T-cell (primary cell): Measurements from ENCODE around the gene CRIP1. TPM values are rescaled to one million over a fixed set of nuclear protein-coding genes. Genes with fewer than 3 reads are reported as not detected.

ENCODE experiments used
- ATAC-seq, 4 experiments: fragments of 200-7000 bp in 3 of 4; fragments of 150-1000 bp in 1 of 4; cut with Tn5 transposase; replicated peaks in 1 of 4; 1 replicate in 3 of 4; 2 replicates in 1 of 4; pipeline ENCODE4 v1.10.0; 2021; ENCODE audit warnings: moderate library complexity in 3 of 4, mild to moderate bottlenecking in 2 of 4, moderate number of reproducible peaks in 1 of 4
- CTCF ChIA-PET, 2 donors: fragments of 300-600 bp; sonication (Branson Sonifier 250); formaldehyde crosslinking; loops; one replicate each; lab custom pipeline; 2022; ENCODE audit warnings: antibody characterized with exemption in 2 of 2; lab: Charles Lee
- POLR2A ChIA-PET, 2 donors: fragments of 300-600 bp; sonication (Branson Sonifier 250); formaldehyde crosslinking; loops; one replicate each; lab custom pipeline; 2022; ENCODE audit warnings: antibody characterized with exemption in 2 of 2; lab: Charles Lee
- DNase-seq, 35 experiments: peaks; one replicate each; pipeline versions ENCODE4 v3.0.0 to v3.0.0-alpha.2; 2013 to 2023
- H3K27ac ChIP-seq: one replicate; pipeline ENCODE4 v1.5.1; 2013; ENCODE audit warnings: low read length
- H3K27me3 ChIP-seq, 2 experiments: replicated peaks in 1 of 2; 1 replicate in 1 of 2; 2 replicates in 1 of 2; pipeline versions ENCODE4 v1.6.1 to v1.7.0; 2013; ENCODE audit warnings: low read length in 1 of 2, mixed read lengths in 1 of 2; ENCODE audit not compliant: control insufficient read depth in 2 of 2, insufficient read depth in 2 of 2; ENCODE audit errors: extremely low read depth in 1 of 2
- H3K36me3 ChIP-seq, 2 donors: 1 replicate in 1 of 2; 2 replicates in 1 of 2; pipeline versions ENCODE4 v1.6.1 to v1.7.0; 2013; ENCODE audit warnings: low read length in 1 of 2; ENCODE audit not compliant: control insufficient read depth in 2 of 2, insufficient read depth in 1 of 2; ENCODE audit errors: extremely low read depth in 1 of 2
- H3K4me1 ChIP-seq, 2 experiments: 1 replicate in 1 of 2; 2 replicates in 1 of 2; pipeline versions ENCODE4 v1.6.1 to v1.7.0; 2013; ENCODE audit warnings: low read length in 2 of 2, mixed read lengths in 1 of 2; ENCODE audit not compliant: insufficient read depth in 2 of 2, control insufficient read depth in 1 of 2; ENCODE audit errors: extremely low read depth in 1 of 2
- H3K4me3 ChIP-seq, 2 donors: 1 replicate in 1 of 2; 2 replicates in 1 of 2; pipeline versions ENCODE4 v1.5.1 to v1.7.0; 2013; ENCODE audit warnings: mild to moderate bottlenecking in 2 of 2, low read length in 1 of 2, moderate library complexity in 1 of 2; ENCODE audit not compliant: control insufficient read depth in 1 of 2; ENCODE audit errors: extremely low read depth in 1 of 2
- H3K9me3 ChIP-seq: 2 replicates; pipeline ENCODE4 v1.7.0; 2013
- H3K27ac Mint-ChIP-seq, 2 donors: one replicate each; pipeline ENCODE4 v1.8.0; 2020 to 2021; ENCODE audit warnings: mild to moderate bottlenecking in 2 of 2, mixed read lengths in 2 of 2
- H3K27me3 Mint-ChIP-seq, 2 donors: one replicate each; pipeline ENCODE4 v1.8.0; 2021 to 2022; ENCODE audit warnings: mixed read lengths in 2 of 2
- H3K36me3 Mint-ChIP-seq: one replicate; pipeline ENCODE4 v1.8.0; 2021; ENCODE audit warnings: mixed read lengths
- H3K4me1 Mint-ChIP-seq, 3 donors: one replicate each; pipeline ENCODE4 v1.8.0; 2020 to 2022; ENCODE audit warnings: mixed read lengths in 3 of 3, mild to moderate bottlenecking in 1 of 3
- H3K4me3 Mint-ChIP-seq, 3 donors: one replicate each; pipeline ENCODE4 v1.8.0; 2020 to 2022; ENCODE audit warnings: mild to moderate bottlenecking in 3 of 3, mixed read lengths in 3 of 3, moderate library complexity in 3 of 3
- H3K9me3 Mint-ChIP-seq, 3 donors: one replicate each; pipeline ENCODE4 v1.8.0; 2020 to 2022; ENCODE audit warnings: mixed read lengths in 3 of 3
- WGBS: methylation state at CpG from one replicate; pipeline ENCODE4 v1.1.5; 2013; ENCODE audit warnings: missing lambda C conversion rate; ENCODE audit not compliant: insufficient coverage; 5-methylcytosine and 5-hydroxymethylcytosine counted together
- total RNA-seq, 35 experiments: library from RNA in 6 of 35; stranded (reverse) in 6 of 35; fragments of 120-200 nt in 1 of 35; gene quantifications; one replicate each; pipeline versions ENCODE4 v1.2.1 to v1.2.4 and lab custom pipeline; 2013 to 2026

The CRIP1 gene
- total RNA-seq, 5 donors from 2014 or later (not counting 1 experiment from before 2014, with no cell fraction given): 224 to 477 (median 329) TPM

- ChIA-PET POLR2A (no interaction called here), CTCF (no interaction called here)
- H3K27me3 Mint-ChIP-seq: no peaks in the 10 kb centered on the region
These were observed 36.6 kb upstream of the CRIP1 start for GRCh38 chr14:105450123-105450505.

GRCh38 chr14:105450864-105451720, 35.6 kb upstream of the CRIP1 start:
- no peak for DNase-seq
- H3K4me3 Mint-ChIP-seq: no peak overlapping the region
- WGBS: 99% methylated on average over 23 of the region's 29 CpGs
- Histone ChIP-seq H3K4me3 (no peak overlapping the region), H3K27ac (no peak overlapping the region), H3K4me1 (peaks cover 0 to 13% of the 10 kb centered on the region in 2 experiments), H3K9me3 (no peaks in the 10 kb centered on the region), H3K27me3 (no peaks in the 10 kb centered on the region), H3K36me3 (peaks cover 26 to 30% of the 10 kb centered on the region in 2 donors)
- POLR2A ChIA-PET: no interaction called here
- peaks cover 10% of the 10 kb centered on the region for H3K36me3 Mint-ChIP-seq
- H3K27ac Mint-ChIP-seq: no peak overlapping the region
- ATAC-seq: no peak
- no peaks in the 10 kb centered on the region for H3K9me3 Mint-ChIP-seq
- no peaks in the 10 kb centered on the region for H3K27me3 Mint-ChIP-seq
- CTCF ChIA-PET: no interaction called here
- no peaks in the 10 kb centered on the region for H3K4me1 Mint-ChIP-seq

More at GRCh38 chr14:105450123-105450505, 36.6 kb upstream of the CRIP1 start:
- Histone ChIP-seq H3K27ac (no peak overlapping the region), H3K4me1 (peaks cover 0 to 13% of the 10 kb centered on the region in 2 experiments), H3K9me3 (no peaks in the 10 kb centered on the region), H3K27me3 (no peaks in the 10 kb centered on the region), H3K4me3 (no peak overlapping the region), H3K36me3 (peaks cover 19 to 24% of the 10 kb centered on the region in 2 donors)
- H3K36me3 Mint-ChIP-seq: peaks cover 4% of the 10 kb centered on the region
- no peak for DNase-seq
- no peaks in the 10 kb centered on the region for H3K4me1 Mint-ChIP-seq
- 98% methylated on average over 16 of the region's 22 CpGs for WGBS
- no peak overlapping the region for H3K4me3 Mint-ChIP-seq
- H3K27ac Mint-ChIP-seq: no peak overlapping the region
- no peak for ATAC-seq
- no peaks in the 10 kb centered on the region for H3K9me3 Mint-ChIP-seq

- no peaks in the 10 kb centered on the region for H3K9me3 ChIP-seq
- H3K4me1 Mint-ChIP-seq: no peaks in the 10 kb centered on the region
- ATAC-seq (no peak), DNase-seq (no peak)
- no peak overlapping the region for H3K27ac Mint-ChIP-seq
- no peaks in the 10 kb centered on the region for H3K27me3 Mint-ChIP-seq
- H3K9me3 Mint-ChIP-seq: no peaks in the 10 kb centered on the region
- POLR2A ChIA-PET: no interaction called here
- H3K36me3 Mint-ChIP-seq: peaks cover 10% of the 10 kb centered on the region
- CTCF ChIA-PET: no interaction called here
- peaks cover 0 to 8% of the 10 kb centered on the region in 2 experiments for H3K4me1 ChIP-seq
- H3K4me3 Mint-ChIP-seq: no peak overlapping the region
- no peak overlapping the region for H3K4me3 ChIP-seq
- H3K36me3 ChIP-seq: peaks cover 28 to 37% of the 10 kb centered on the region in 2 donors
- WGBS: 46% methylated on average over 2 of the region's 14 CpGs
- H3K27me3 ChIP-seq: no peaks in the 10 kb centered on the region
- H3K27ac ChIP-seq: no peak overlapping the region
These were observed 33.7 kb upstream of the CRIP1 start for GRCh38 chr14:105452963-105453362.

GRCh38 chr14:105453847-105454246, 32.8 kb upstream of the CRIP1 start:
- no peaks in the 10 kb centered on the region for H3K4me1 Mint-ChIP-seq
- Histone ChIP-seq H3K4me1 (no peaks in the 10 kb centered on the region), H3K4me3 (no peak overlapping the region), H3K9me3 (no peaks in the 10 kb centered on the region), H3K27ac (no peak overlapping the region), H3K36me3 (peaks cover 31 to 40% of the 10 kb centered on the region in 2 donors), H3K27me3 (no peaks in the 10 kb centered on the region)
- ChIA-PET CTCF (no interaction called here), POLR2A (no interaction called here)
- no peaks in the 10 kb centered on the region for H3K27me3 Mint-ChIP-seq
- H3K36me3 Mint-ChIP-seq: peaks cover 10% of the 10 kb centered on the region
- 95% methylated on average over 9 of the region's 14 CpGs for WGBS
- H3K9me3 Mint-ChIP-seq: no peaks in the 10 kb centered on the region
- no peak overlapping the region for H3K27ac Mint-ChIP-seq
- no peak overlapping the region for H3K4me3 Mint-ChIP-seq
- ATAC-seq (no peak), DNase-seq (no peak)

DNA sequence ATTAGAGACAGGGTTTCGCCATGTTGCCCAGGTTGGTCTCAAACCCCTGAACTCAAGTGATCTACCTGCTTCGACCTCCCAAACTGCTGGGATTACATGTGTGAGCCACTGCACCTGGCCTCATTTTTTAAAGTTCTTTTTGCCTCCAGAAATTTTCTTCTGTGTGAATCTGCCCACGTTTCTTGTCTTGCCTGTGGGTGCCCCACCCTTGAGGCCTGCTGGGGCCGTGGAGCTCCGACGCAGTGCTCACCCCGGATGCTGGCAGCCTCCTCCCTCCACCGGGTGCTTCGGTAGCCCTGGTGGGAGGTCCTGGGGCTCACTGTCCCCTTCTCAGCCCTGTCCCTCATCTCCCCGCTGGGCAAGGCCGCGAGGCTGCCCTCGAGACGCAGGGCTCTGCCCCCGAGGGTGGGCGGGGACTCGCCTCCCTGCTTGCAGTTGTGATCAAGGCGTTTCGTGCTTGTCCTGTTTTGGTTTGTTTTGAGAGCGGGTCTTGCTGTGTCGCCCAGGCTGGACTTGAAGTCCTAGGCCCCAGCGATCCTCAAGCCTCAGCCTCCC, 31.5 kb upstream of the CRIP1 start:
- 95% methylated on average over 21 of the region's 22 CpGs for WGBS
- peaks cover 28 to 32% of the 10 kb centered on the region in 2 donors for H3K36me3 ChIP-seq
- Mint-ChIP-seq H3K4me1 (no peaks in the 10 kb centered on the region), H3K9me3 (no peaks in the 10 kb centered on the region), H3K27me3 (no peaks in the 10 kb centered on the region), H3K36me3 (peaks cover 10% of the 10 kb centered on the region), H3K4me3 (no peak overlapping the region), H3K27ac (no peak overlapping the region)
- no peaks in the 10 kb centered on the region for H3K27me3 ChIP-seq
- ATAC-seq (no peak), DNase-seq (no peak)
- no peak overlapping the region for H3K4me3 ChIP-seq
- H3K9me3 ChIP-seq: no peaks in the 10 kb centered on the region
- ChIA-PET CTCF (no interaction called here), POLR2A (no interaction called here)
- H3K27ac ChIP-seq: no peak overlapping the region
- no peaks in the 10 kb centered on the region for H3K4me1 ChIP-seq

GRCh38 chr14:105455766-105456660, 30.7 kb upstream of the CRIP1 start:
- no peaks in the 10 kb centered on the region for H3K4me1 Mint-ChIP-seq
- no peaks in the 10 kb centered on the region for H3K9me3 Mint-ChIP-seq
- no peak overlapping the region for H3K4me3 Mint-ChIP-seq
- 92% methylated on average over 21 of the region's 22 CpGs for WGBS
- H3K27me3 Mint-ChIP-seq: no peaks in the 10 kb centered on the region
- H3K4me3 ChIP-seq: no peak overlapping the region
- CTCF ChIA-PET: no interaction called here
- no peak for DNase-seq
- no peaks in the 10 kb centered on the region for H3K27me3 ChIP-seq
- no peak overlapping the region for H3K27ac ChIP-seq
- H3K36me3 Mint-ChIP-seq: peaks cover 10% of the 10 kb centered on the region
- H3K4me1 ChIP-seq: no peaks in the 10 kb centered on the region
- POLR2A ChIA-PET: no interaction called here
- no peaks in the 10 kb centered on the region for H3K9me3 ChIP-seq
- ATAC-seq: no peak
- peaks cover 29 to 31% of the 10 kb centered on the region in 2 donors for H3K36me3 ChIP-seq
- H3K27ac Mint-ChIP-seq: no peak overlapping the region
